Stimulated activated CD4-positive, alpha-beta T cell treated with anti-CD3 and anti-CD28 coated beads, Interleukin-12 subunit alpha, Interleukin-12 subunit beta, amount 100 ng/mL, for 48 hours (primary cell): ENCODE data around the gene PLCH1.

Experiments used
- DNase-seq, 3 donors: peaks; one replicate each; pipeline ENCODE4 v3.0.0-alpha.2; 2020; ENCODE audit warnings: low read depth in 2 of 3, low spot score in 1 of 3

PLCH1 gene, protein sequence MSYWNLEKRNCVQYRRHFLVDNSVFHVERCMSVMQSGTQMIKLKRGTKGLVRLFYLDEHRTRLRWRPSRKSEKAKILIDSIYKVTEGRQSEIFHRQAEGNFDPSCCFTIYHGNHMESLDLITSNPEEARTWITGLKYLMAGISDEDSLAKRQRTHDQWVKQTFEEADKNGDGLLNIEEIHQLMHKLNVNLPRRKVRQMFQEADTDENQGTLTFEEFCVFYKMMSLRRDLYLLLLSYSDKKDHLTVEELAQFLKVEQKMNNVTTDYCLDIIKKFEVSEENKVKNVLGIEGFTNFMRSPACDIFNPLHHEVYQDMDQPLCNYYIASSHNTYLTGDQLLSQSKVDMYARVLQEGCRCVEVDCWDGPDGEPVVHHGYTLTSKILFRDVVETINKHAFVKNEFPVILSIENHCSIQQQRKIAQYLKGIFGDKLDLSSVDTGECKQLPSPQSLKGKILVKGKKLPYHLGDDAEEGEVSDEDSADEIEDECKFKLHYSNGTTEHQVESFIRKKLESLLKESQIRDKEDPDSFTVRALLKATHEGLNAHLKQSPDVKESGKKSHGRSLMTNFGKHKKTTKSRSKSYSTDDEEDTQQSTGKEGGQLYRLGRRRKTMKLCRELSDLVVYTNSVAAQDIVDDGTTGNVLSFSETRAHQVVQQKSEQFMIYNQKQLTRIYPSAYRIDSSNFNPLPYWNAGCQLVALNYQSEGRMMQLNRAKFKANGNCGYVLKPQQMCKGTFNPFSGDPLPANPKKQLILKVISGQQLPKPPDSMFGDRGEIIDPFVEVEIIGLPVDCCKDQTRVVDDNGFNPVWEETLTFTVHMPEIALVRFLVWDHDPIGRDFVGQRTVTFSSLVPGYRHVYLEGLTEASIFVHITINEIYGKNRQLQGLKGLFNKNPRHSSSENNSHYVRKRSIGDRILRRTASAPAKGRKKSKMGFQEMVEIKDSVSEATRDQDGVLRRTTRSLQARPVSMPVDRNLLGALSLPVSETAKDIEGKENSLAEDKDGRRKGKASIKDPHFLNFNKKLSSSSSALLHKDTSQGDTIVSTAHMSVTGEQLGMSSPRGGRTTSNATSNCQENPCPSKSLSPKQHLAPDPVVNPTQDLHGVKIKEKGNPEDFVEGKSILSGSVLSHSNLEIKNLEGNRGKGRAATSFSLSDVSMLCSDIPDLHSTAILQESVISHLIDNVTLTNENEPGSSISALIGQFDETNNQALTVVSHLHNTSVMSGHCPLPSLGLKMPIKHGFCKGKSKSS (N-terminal part only)

GRCh38 chr3:155744626-155745324 lies at the start of gene PLCH1:
TSS of gene PLCH1 (minus strand) at chr3:155745071. CDS start at chr3:155704224, 40,847 bp downstream.
- peak in 2 of 3 donors; percentile 29 to 40 for DNase-seq

DNA sequence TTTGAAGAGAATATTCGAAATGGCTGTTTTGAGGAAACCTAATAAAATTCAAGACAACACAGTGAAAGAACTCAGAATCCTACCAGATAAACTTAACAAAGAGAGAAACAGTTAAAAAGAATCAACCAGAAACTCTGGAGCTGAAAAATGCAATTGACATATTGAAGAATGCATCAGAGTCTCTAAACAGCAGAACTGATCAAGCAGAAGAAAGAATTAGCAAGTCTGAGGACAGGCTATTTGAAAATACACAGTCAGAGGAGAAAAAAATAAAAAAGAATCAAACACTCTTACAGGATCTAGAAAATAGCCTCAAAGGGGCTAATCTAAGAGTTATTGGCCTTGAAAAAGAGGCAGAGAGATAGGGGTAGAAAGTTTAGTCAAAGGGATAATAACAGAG lies 47.7 kb upstream of the PLCH1 start:
- DNase-seq = no peak

GRCh38 chr3:155791190-155791589 lies 46.3 kb upstream of the PLCH1 start:
- DNase-seq = no peak

DNA sequence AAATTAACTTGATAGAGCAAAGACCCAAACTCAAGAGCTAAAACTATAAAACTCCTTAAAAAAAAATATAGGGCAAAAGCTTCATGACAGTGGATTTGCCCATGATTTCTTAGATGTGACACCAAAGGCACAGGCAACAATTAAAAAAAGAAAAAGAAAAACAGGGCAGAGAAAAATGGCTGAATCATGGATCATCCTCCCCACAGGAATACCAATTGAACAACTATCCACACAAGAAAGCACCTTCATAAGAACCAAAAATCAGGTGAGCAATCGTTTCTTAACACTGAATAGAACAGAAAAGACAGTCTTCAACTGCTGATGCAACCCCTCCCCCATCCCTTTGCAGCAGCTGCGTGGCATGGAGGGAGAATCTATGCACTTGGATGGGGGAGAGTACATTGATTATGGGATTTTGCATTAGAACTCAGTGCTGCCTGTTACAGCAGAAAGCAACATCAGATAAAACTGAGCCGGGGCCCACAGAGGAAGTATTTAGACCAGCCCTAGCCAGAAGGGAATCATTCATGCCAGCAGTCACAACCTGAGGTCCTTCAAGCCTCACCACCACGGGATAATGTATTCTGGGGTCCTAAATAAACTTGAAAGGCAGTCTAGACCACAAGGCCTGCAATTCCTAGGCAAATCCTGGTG lies 45.5 kb upstream of the PLCH1 start:
- no peak for DNase-seq

- no peak for DNase-seq
These were observed 40.9 kb upstream of the PLCH1 start for GRCh38 chr3:155785662-155786295.

DNA sequence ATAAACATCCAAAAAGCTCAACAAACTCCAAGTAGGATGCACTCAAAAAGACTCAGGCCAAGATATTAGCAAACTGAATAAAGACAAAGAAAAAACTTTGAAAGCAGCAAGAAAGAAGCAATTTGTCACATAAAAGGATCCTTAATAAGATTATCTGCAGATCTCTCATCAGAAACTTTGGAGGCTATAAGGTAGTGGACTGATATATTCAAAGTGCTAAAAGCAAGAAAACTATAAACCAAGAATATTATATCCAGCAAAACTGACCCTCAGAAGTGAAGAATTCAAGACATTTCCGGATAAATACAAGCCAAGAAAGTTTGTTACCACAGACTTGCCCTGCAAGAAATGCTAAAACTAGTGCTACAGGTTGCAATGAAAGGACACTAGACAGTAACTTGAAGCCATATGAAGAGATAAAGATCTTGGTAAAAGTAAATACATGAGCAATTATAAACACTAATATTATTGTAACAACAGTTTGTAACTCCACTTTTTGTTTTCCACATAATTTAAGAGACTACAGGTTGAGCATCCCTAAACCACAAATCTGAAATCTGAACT lies 37.6 kb upstream of the PLCH1 start:
- no peak for DNase-seq

- no peak for DNase-seq
These were observed 35.4 kb upstream of the PLCH1 start for GRCh38 chr3:155780291-155780690.

- no peak for DNase-seq
These were observed 33.6 kb upstream of the PLCH1 start for GRCh38 chr3:155778462-155778861.

- no peak for DNase-seq
These were observed 27.9 kb upstream of the PLCH1 start for GRCh38 chr3:155772801-155773200.

- no peak for DNase-seq
These were observed 26.3 kb upstream of the PLCH1 start for GRCh38 chr3:155771126-155771525.

- no peak for DNase-seq
These were observed 21.3 kb upstream of the PLCH1 start for GRCh38 chr3:155766206-155766605.

DNA sequence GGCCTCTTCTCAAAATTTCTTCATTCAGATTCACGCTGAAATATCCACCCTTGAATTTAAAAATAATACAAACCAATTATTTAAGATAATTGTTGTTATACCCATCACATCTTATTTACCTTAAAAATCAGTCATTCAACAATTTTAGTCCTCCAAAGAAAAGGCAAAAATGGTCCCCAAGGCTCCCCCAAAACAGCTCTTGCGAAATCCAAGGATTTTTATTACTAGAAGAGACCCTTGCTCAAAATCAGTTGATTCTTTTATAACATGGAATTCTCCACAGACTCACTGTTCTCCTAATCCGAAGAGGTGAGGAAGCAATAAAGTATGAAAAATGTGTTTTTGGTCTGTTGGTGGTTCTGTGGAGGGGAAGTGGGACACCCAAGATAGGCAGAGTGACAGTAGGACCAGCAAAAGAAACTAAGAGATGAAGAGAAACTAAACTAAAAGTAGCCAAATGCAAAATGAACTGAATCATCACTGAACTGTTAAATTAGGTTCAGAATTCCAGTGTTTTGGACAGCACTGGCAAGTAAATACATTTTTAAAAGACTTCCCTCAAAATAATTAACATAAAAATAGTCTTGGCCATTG lies 19.1 kb upstream of the PLCH1 start:
- no peak for DNase-seq

GRCh38 chr3:155760653-155761052 lies 15.8 kb upstream of the PLCH1 start:
- DNase-seq = no peak

DNA sequence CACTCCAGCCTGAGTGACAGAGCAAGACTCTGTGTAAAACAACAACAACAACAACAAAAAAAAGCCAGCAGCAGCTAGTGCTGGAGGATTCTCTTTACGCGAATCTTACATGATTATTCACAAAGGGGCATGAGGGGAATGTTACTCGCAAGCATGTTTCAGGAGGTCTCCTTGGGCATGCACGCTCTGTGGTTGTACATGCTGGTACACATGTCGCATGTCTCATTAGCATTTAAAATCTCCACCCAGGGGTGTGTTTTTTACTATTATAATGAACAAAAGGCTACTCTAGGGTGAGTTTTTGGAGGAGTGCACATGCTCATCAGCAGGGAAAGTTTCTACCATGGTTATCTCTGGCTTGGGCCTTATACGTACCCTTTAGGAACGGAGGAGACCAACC lies 12.7 kb upstream of the PLCH1 start:
- DNase-seq = no peak

DNA sequence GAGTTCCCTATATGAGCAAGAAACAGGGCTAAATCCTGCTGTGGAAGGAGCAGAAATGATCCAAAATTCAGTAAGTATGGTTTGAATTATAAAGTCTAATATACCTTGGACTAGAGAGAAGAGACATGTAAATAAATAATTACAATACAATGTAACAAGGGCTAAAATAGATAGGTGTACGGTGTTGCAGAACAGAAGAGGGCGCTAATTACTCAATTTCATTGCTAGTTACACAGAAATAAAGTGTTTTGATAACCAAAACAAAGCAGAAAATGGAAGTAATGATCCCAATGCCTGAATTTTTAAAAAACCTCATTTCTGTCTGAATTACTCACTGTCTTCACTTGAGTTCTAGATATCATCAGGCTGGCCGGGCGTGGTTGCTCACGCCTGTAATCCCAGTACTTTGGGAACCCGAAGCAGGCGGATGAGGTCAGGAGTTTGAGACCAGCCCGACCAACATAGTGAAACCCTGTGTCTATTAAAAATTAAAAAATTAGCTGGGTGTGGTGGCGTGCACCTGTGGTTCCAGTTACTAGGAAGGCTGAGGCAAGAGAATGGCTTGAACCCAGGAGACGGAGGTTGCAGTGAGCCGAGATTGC lies 8.3 kb upstream of the PLCH1 start:
- DNase-seq = no peak

DNA sequence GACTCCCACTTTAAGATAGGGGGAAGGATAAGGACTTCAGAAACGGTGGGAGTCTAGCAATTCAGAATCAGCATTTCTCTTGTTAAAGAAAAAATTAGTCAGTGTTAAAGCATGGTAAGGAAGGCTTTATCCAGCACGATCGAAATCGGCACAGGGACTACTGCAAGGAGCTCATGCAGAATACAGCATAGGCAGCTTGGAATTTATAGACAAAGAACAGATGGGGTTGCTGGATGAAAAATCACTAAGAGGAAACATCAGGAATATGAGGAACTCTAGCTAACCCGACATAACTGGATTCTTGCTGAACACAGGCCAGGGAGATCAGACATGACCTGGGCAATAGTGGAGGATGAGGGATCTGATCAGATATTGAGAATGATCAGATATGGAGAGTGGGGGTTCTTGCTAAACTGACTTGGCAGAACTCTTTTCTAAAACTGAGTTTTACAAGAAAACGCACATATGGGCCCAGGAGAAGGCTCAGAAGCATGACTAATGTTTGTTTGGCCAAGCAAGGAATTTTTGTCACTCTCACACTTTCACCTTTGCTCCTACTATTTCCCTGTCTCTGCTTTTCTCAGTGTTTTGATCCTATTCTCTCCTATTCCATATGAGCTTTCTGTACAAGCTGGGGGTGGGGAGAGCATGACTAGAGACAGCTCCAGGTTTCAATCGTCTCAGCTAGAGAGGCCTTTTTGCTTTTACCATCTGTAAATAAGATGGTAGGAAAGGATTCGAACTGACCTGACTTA lies 3.9 kb upstream of the PLCH1 start:
- no peak for DNase-seq

DNA sequence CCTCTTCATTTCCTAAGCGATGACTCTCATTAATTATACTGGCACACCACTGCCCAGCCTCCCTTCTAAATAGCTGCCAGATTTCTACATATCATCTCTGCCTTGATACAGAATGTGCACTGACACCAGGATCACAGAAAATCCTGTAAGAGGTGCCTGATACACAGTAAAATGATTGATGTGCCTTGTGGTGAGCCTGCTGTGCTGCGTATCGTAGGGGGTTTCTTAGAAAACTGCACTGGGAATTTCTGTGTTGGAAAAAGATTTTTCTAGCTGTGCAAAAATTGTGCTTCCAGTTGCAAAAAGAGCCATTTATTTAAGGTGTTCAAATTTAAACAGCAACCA lies 3.0 kb upstream of the PLCH1 start:
- DNase-seq = no peak

- DNase-seq = no peak
These were observed 2.5 kb upstream of the PLCH1 start for GRCh38 chr3:155747286-155747945.
